ENCODE measurements around the gene FHIT.

FHIT gene

DNA sequence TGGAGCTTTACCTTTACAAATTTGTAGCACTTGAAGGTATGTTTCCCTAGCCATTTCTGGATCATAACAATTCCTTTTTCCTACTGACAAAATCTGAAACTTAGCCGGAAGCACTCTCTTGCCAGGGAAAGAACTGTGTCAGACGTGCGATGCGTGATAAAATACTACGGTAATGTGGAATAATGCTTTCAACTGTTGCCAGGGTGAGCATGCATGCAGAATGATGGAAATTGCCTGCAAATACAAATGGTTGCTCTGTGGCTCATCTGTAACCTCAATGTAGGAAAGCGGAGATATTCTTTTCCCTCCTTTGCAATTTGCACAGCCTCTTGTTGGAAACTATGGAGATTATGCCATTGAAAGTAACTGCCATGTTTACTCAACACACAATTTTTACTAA is 1464.9 kb downstream of the FHIT start:
- TF ChIP-seq, protein P1, sequence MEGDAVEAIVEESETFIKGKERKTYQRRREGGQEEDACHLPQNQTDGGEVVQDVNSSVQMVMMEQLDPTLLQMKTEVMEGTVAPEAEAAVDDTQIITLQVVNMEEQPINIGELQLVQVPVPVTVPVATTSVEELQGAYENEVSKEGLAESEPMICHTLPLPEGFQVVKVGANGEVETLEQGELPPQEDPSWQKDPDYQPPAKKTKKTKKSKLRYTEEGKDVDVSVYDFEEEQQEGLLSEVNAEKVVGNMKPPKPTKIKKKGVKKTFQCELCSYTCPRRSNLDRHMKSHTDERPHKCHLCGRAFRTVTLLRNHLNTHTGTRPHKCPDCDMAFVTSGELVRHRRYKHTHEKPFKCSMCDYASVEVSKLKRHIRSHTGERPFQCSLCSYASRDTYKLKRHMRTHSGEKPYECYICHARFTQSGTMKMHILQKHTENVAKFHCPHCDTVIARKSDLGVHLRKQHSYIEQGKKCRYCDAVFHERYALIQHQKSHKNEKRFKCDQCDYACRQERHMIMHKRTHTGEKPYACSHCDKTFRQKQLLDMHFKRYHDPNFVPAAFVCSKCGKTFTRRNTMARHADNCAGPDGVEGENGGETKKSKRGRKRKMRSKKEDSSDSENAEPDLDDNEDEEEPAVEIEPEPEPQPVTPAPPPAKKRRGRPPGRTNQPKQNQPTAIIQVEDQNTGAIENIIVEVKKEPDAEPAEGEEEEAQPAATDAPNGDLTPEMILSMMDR (IDR thresholded peaks at IDR 0.05; ENCODE audit: low read depth, low read length, missing control alignments), result no peak
- no peak overlapping the region for H3K4me3 ChIP-seq (ENCODE audit: low read depth, low read length)
- no peak for DNase-seq (ENCODE audit: low read depth)

DNA sequence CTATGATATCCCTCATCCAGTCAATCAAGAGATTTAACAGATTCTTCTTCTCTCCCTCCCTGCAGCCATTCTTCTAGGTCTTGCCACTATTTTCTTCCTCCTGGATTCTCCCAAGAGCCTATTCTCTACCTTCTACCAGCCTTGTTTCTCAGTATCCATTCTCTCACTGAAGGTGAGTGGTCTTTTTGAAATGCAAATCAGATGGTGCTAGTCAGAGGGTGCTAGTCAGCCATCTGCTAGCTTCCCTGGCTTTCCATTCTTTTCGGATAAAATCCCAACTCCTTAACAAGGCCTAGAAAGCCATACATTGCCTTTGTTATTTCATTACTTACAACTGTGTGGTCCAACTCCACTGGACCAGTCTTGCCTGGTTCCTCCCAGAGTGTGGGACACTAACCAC is 1467.1 kb downstream of the FHIT start:
- TF ChIP-seq, protein P1 (IDR thresholded peaks at IDR 0.05; ENCODE audit: low read depth, low read length, missing control alignments), result no peak

DNA sequence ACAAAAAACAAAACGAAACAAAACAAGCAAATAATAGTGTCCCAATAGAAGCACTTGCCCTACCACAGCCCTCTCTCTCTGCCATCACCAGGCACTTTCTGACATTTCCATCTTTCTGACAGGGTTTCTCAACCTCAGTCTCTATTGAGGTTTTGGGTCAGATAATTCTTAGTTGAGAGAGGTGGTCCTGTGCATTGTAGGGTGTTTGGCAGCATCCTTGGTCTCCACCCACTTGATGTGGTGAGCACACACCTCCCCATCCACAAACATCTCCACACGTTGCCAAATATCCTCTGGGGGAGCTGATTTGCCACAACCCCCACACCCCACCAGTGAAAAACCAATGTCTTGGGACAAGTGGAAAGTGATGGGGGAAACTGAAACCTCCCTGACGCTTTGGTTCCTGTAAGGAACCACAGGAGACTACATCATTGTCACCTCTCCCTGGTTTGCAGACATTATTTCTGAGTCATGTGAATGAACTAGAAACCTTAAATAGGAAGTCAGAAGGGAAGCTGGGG is 1467.7 kb downstream of the FHIT start:
- no peak overlapping the region for H3K4me3 ChIP-seq (ENCODE audit: low read depth, low read length)
- no peak for DNase-seq (ENCODE audit: low read depth)
- TF ChIP-seq, protein P1 (IDR thresholded peaks at IDR 0.05; ENCODE audit: low read depth, low read length, missing control alignments), result no peak

More for the DNA sequence above, 1467.1 kb downstream of the FHIT start:
- no peak overlapping the region for H3K4me3 ChIP-seq (ENCODE audit: low read depth, low read length)
- DNase-seq (ENCODE audit: low read depth), result no peak

DNA sequence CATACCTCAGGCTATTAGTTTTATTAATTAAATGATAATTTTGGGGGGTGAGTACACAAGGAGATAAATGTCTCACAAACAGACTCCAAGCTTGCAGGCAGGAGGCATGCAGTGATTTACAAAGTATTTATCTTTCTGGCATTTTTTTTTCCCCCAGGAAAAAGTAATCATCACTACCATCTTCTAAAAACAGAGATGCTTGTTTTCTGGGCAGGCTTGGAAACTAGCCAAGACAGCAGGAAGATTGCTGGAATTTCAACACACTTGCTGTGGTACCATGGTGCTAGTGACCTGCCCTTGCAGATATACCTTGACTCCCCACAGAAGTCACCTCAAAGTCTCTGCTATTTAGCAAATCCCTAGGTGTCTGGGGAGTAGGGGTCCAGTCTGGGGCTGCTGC is 1468.6 kb downstream of the FHIT start:
- H3K4me3 ChIP-seq (ENCODE audit: low read depth, low read length), result no peak overlapping the region
- no peak for DNase-seq (ENCODE audit: low read depth)
- TF ChIP-seq, protein P1 (IDR thresholded peaks at IDR 0.05; ENCODE audit: low read depth, low read length, missing control alignments), result no peak

DNA sequence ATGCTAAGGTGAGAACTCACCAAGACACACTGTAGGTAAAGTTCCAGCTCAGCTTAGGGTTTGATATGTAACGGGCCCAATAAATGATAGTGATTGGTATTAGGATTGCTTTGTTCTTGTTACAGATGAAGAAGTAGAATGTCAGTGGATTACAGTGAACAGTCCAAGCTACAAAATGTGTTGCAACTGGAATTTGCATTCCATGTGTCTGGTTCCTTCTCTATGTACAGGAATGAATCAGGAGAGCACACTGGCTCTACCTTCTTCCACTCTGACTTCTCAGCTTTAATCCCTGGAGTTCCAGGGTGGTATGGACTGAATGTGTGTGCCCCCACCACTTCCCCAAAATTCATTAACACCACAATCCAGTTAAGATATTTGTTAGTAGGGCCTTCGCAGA is 1471.0 kb downstream of the FHIT start:
- H3K4me3 ChIP-seq (ENCODE audit: low read depth, low read length), result no peak overlapping the region
- no peak for DNase-seq (ENCODE audit: low read depth)
- TF ChIP-seq, protein P1 (IDR thresholded peaks at IDR 0.05; ENCODE audit: low read depth, low read length, missing control alignments), result no peak

DNA sequence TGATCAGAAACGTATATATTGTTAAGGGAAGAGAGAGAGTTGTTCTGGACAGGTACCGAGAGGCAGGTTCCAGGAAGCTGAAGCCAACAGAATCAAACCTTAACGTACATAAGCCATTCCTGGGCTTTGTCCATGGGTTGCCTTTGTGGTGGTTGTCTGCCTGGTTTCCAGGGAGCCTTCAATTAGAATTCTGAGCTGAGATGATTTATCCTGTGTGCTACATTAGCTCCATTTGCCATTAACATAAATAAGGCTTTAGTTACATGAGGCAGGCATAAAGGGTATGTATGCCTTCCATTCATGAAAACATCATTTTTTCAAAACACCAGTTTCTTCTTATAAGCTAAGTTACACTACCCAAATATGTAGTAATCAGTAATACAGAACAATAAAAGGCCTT is 1472.0 kb downstream of the FHIT start:
- H3K4me3 ChIP-seq (ENCODE audit: low read depth, low read length), result no peak overlapping the region
- TF ChIP-seq, protein P1 (IDR thresholded peaks at IDR 0.05; ENCODE audit: low read depth, low read length, missing control alignments), result no peak
- no peak for DNase-seq (ENCODE audit: low read depth)

DNA sequence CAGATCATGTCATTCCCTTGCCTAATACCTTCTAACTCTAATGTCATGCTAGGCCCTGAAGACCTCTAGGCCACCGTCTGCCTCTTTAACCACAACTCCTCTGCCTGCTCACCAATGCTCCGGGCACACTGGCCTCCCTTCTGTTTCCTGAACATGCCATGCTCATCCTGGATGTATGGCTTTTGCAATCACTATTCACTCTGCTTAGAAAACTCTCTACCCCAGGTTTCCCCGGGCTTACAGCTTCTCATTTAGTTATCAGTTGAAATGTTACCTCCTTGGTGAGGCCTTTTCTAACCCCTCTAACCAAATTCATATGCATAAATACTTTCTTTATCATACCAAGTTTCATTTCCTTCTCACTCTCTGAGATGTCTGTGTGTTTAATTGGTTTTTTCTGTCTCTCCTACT is 1473.6 kb downstream of the FHIT start:
- H3K4me3 ChIP-seq (ENCODE audit: low read depth, low read length), result no peak overlapping the region
- TF ChIP-seq, protein P1 (IDR thresholded peaks at IDR 0.05; ENCODE audit: low read depth, low read length, missing control alignments), result no peak
- DNase-seq (ENCODE audit: low read depth), result no peak
